HepG2 (cell line): ENCODE measurements around the gene CCDC88C. TPM values are rescaled to one million over a fixed set of nuclear protein-coding genes. Genes with fewer than 3 reads are reported as not detected.

Source experiments
- ATAC-seq: fragments of 200-7000 bp; cut with Tn5 transposase; 3 replicates; pipeline ENCODE4 v1.9.1; 2020; ENCODE audit warnings: mild to moderate bottlenecking, moderate library complexity
- BruUV-seq: library from RNA; stranded (reverse); fragments of 400-500 nt; replicated peaks from 2 replicates; lab custom pipeline; 2021; lab: Mats Ljungman, UMichigan
- CTCF ChIA-PET: fragments of 300-600 bp; formaldehyde crosslinking; extraction: SDS; loops from one replicate; lab custom pipeline; 2021; ENCODE audit warnings: low total read pairs, inconsistent platforms, low intra/inter-chr PET ratio; lab: Yijun Ruan, JAX
- POLR2A ChIA-PET: fragments of 350-600 bp; sonication (Branson Sonifier 250); formaldehyde crosslinking; loops from one replicate; lab custom pipeline; 2020; ENCODE audit warnings: antibody characterized with exemption, inconsistent platforms; lab: Yijun Ruan, JAX
- DNase-seq: peaks from one replicate; pipeline ENCODE4 v3.0.0-alpha.2; 2015; ENCODE audit warnings: low spot score
- FAIRE-seq: peaks from 3 replicates; lab custom pipeline; 2011; peaks lifted over from hg19 to GRCh38; lab: Jason Lieb, UNC
- H2AFZ ChIP-seq: one replicate; pipeline ENCODE4 v1.6.1; 2011; ENCODE audit warnings: low read length, inconsistent platforms
- H3K27ac ChIP-seq: fragments of 300-600 bp; 3 replicates; pipeline ENCODE4 v1.8.0; 2011; ENCODE audit warnings: mixed run types, mild to moderate bottlenecking, mixed read lengths, low read length, inconsistent platforms; ENCODE audit not compliant: insufficient read depth; ENCODE audit errors: extremely low read length
- H3K27me3 ChIP-seq, 2 experiments: fragments of 200-600 bp in 1 of 2; 2 replicates in 1 of 2; 3 replicates in 1 of 2; pipeline versions ENCODE4 v1.6.0 to v1.8.0; 2011; ENCODE audit warnings: low read length in 2 of 2, mild to moderate bottlenecking in 2 of 2, moderate library complexity in 2 of 2, inconsistent platforms in 1 of 2; ENCODE audit not compliant: insufficient read depth in 2 of 2, control insufficient read depth in 1 of 2
- H3K36me3 ChIP-seq, 2 experiments: fragments of 200-600 bp in 1 of 2; replicated peaks in 1 of 2; 2 replicates in 1 of 2; 3 replicates in 1 of 2; pipeline versions ENCODE4 v1.5.1 to v1.8.0; 2011; ENCODE audit warnings: low read length in 2 of 2, inconsistent platforms in 1 of 2; ENCODE audit not compliant: insufficient read depth in 2 of 2, control insufficient read depth in 1 of 2
- H3K4me1 ChIP-seq: 2 replicates; pipeline ENCODE4 v1.5.1; 2012; ENCODE audit warnings: low read length, inconsistent platforms; ENCODE audit not compliant: insufficient read depth
- H3K4me2 ChIP-seq: 2 replicates; pipeline ENCODE4 v1.6.0; 2011; ENCODE audit warnings: low read depth, low read length, inconsistent platforms
- H3K4me3 ChIP-seq, 3 experiments: fragments of 200-600 bp in 1 of 3; sonication (generic), shearing (Covaris generic) in 1 of 3; replicated peaks in 1 of 3; 2 replicates each; pipeline ENCODE4 v1.5.1; 2011 to 2016; ENCODE audit warnings: low read length in 3 of 3, inconsistent platforms in 2 of 3, low read depth in 2 of 3, mild to moderate bottlenecking in 2 of 3, control low read depth in 1 of 3, mixed read lengths in 1 of 3; ENCODE audit not compliant: insufficient read depth in 1 of 3
- H3K79me2 ChIP-seq: one replicate; pipeline ENCODE4 v1.6.1; 2011; ENCODE audit warnings: low read length, inconsistent platforms; ENCODE audit not compliant: insufficient read depth
- H3K9ac ChIP-seq: 2 replicates; pipeline ENCODE4 v1.6.0; 2011; ENCODE audit warnings: mild to moderate bottlenecking, low read depth, low read length, inconsistent platforms; ENCODE audit not compliant: insufficient read depth
- H3K9me3 ChIP-seq: 2 replicates; pipeline ENCODE4 v1.5.1; 2012; ENCODE audit warnings: mild to moderate bottlenecking, low read length
- H4K20me1 ChIP-seq: 2 replicates; pipeline ENCODE4 v1.6.0; 2011; ENCODE audit warnings: inconsistent platforms, mild to moderate bottlenecking, low read length, moderate library complexity; ENCODE audit not compliant: insufficient read depth
- BCLAF1 ChIP-seq: fragments of 450-650 bp; IDR thresholded peaks from 2 replicates; pipeline ENCODE4 v1.6.1; 2017; ENCODE audit warnings: mild to moderate bottlenecking
- CERS6 ChIP-seq: sonication (generic); formaldehyde crosslinking; IDR thresholded peaks from 2 replicates; pipeline ENCODE4 v1.5.0; 2020; ENCODE audit warnings: missing genetic modification reagents
- CTCF ChIP-seq: sonication (generic); formaldehyde crosslinking; IDR thresholded peaks from 2 replicates; pipeline ENCODE4 v1.5.0; 2020; ENCODE audit warnings: mild to moderate bottlenecking, missing genetic modification reagents, moderate library complexity
- KDM5B ChIP-seq: sonication (generic); formaldehyde crosslinking; IDR thresholded peaks from 2 replicates; pipeline ENCODE4 v1.4.0; 2020; ENCODE audit warnings: missing genetic modification reagents, mild to moderate bottlenecking, borderline replicate concordance
- NRL ChIP-seq: sonication (generic); formaldehyde crosslinking; IDR thresholded peaks from 2 replicates; pipeline ENCODE4 v1.5.0; 2020; ENCODE audit warnings: missing genetic modification reagents, mild to moderate bottlenecking, moderate library complexity, borderline replicate concordance
- PCBP1 ChIP-seq: fragments of 200-400 bp; formaldehyde crosslinking; IDR thresholded peaks from 2 replicates; pipeline ENCODE4 v1.6.1; 2017; ENCODE audit warnings: mild to moderate bottlenecking, low read depth, low read length, borderline replicate concordance
- TBP ChIP-seq: sonication (generic); formaldehyde crosslinking; IDR thresholded peaks from 2 replicates; pipeline ENCODE4 v1.5.0; 2020; ENCODE audit warnings: missing genetic modification reagents
- TFDP2 ChIP-seq: sonication (generic); formaldehyde crosslinking; IDR thresholded peaks from 2 replicates; pipeline ENCODE4 v1.4.0; 2020; ENCODE audit warnings: missing genetic modification reagents
- ZBTB1 ChIP-seq: sonication (generic); formaldehyde crosslinking; IDR thresholded peaks from 2 replicates; pipeline ENCODE4 v1.4.0; 2020; ENCODE audit warnings: missing genetic modification reagents, borderline replicate concordance
- ZFAT ChIP-seq: sonication (generic); formaldehyde crosslinking; conservative IDR thresholded peaks from 2 replicates; pipeline ENCODE4 v1.8.1; 2023; ENCODE audit warnings: missing genetic modification reagents, inconsistent platforms
- ZNF713 ChIP-seq: sonication (generic); formaldehyde crosslinking; IDR thresholded peaks from 2 replicates; pipeline ENCODE4 v1.4.0; 2020; ENCODE audit warnings: mild to moderate bottlenecking, missing genetic modification reagents
- ZSCAN9 ChIP-seq: IDR thresholded peaks from 2 replicates; pipeline ENCODE4 v1.6.1; 2016; ENCODE audit warnings: borderline replicate concordance
- WGBS: methylation state at CpG from one replicate; pipeline ENCODE4 v1.1.6; 2017; ENCODE audit warnings: low lambda C conversion rate; 5-methylcytosine and 5-hydroxymethylcytosine counted together
- in situ Hi-C: cut with HindIII; loops from 2 replicates; pipeline ENCODE4 v1.10.0; 2017; ENCODE audit warnings: low pct_unique_long_range_greater_than_20kb; ENCODE audit not compliant: extremely low pct_ligation_motif_present
- intact Hi-C: fragments of 100-400 bp; cut with micrococcal nuclease; formaldehyde crosslinking; loops from one replicate; pipeline ENCODE4 v1.10.0; 2022; ENCODE audit not compliant: unreplicated experiment
- polyA plus RNA-seq, 8 experiments: library from polyadenylated mRNA; depleted of rRNA in 3 of 8; stranded (reverse) in 7 of 8; unstranded in 1 of 8; fragments of >200 nt; fragmentation: Illumina TruSeq in 4 of 8; extraction: Trizol in 4 of 8; gene quantifications; 2 replicates each; pipeline versions ENCODE4 v1.2.1 to v1.2.3, GENCODE V29; 2011 to 2016; ENCODE audit warnings: low read depth in 4 of 8, missing spikeins in 1 of 8, mixed read lengths in 1 of 8; ENCODE audit not compliant: insufficient read depth in 1 of 8
- total RNA-seq, 5 experiments: library from RNA; depleted of rRNA; stranded (reverse); fragments of >200 nt; fragmentation: Illumina TruSeq; extraction: Trizol; gene quantifications; 2 replicates each; pipeline ENCODE4 v1.2.3, GENCODE V29; 2016; ENCODE audit warnings: low read depth in 1 of 5

CCDC88C gene
- total and polyA plus RNA-seq, 2 of the 13 experiments (the other 11 are each of a cell fraction or from before 2014, with no cell fraction given) = 3.6 to 11.7 TPM

- no peaks in the 10 kb centered on the region for H3K27me3 ChIP-seq
- H3K27ac ChIP-seq = no peak overlapping the region
- in situ Hi-C loops = no loop called here
- H3K4me1 ChIP-seq = peaks cover 41% of the 10 kb centered on the region
- CTCF ChIA-PET = no interaction called here
- no peak overlapping the region for H3K9ac ChIP-seq
- 90% methylated on average over 21 of the region's 22 CpGs for whole genome bisulfite sequencing
- POLR2A ChIA-PET = no interaction called here
- no peaks in the 10 kb centered on the region for H3K36me3 ChIP-seq
- no peaks in the 10 kb centered on the region for H4K20me1 ChIP-seq
- H3K9me3 ChIP-seq = no peaks in the 10 kb centered on the region
- DNase-seq (no peak), FAIRE-seq (no peak), ATAC-seq (no peak)
- H3K4me3 ChIP-seq = no peak overlapping the region
- H3K4me2 ChIP-seq = no peak overlapping the region
- intact Hi-C loops = no loop called here
- no peaks in the 10 kb centered on the region for H3K79me2 ChIP-seq
- no TSS peak for BruUV-seq
- H2AFZ ChIP-seq = no peak overlapping the region
- TF ChIP-seq NRL (CRISPR knock-in tag) (no peak), BCLAF1 (no peak), TFDP2 (CRISPR knock-in tag) (no peak), PCBP1 (no peak), ZFAT (CRISPR knock-in tag) (no peak), CERS6 (CRISPR knock-in tag) (no peak), TBP (CRISPR knock-in tag) (no peak), ZBTB1 (CRISPR knock-in tag) (no peak), CTCF (CRISPR knock-in tag) (no peak), ZSCAN9 (CRISPR knock-in tag) (no peak), ZNF713 (CRISPR knock-in tag) (no peak), KDM5B (CRISPR knock-in tag) (no peak)
Observed at GRCh38 chr14:91367173-91368171, 50.1 kb downstream of the CCDC88C start.
